Cardiac septum (tissue), 1 donor: ENCODE data around the gene PDGFC. TPM values are rescaled to one million over a fixed set of nuclear protein-coding genes. Genes with fewer than 3 reads are reported as not detected.

Experiments used
- DNase-seq: peaks from one replicate; pipeline ENCODE4 v3.0.0-alpha.2; 2020; ENCODE audit warnings: low spot score
- intact Hi-C: fragments of 100-400 bp; cut with DNase I; formaldehyde crosslinking; loops from one replicate; pipeline ENCODE4 v1.14.0; 2022
- long read RNA-seq: library from polyadenylated mRNA; unstranded; transcript quantifications from one replicate; pipeline ENCODE4 v2.0.0, GENCODE V29; 2021
- total RNA-seq: library from RNA; stranded (reverse); fragmentation: NEBNext Ultra II Directional; extraction: Animal tissue kit (Norgen Biotek cat#: 25700); gene quantifications from one replicate; pipeline ENCODE4 v1.2.1, GENCODE V29; 2021
- donor health status: DM: no; HTN: no; CAD: no.

The PDGFC gene
- total RNA-seq: 16.9 TPM
- long read RNA-seq, full-length matches to known transcripts: 16 of 22 reads
- long read RNA-seq, partial matches to known transcripts: 0 of 22 reads
- long read RNA-seq, other reads (novel, unspliced or antisense): 6 of 22 reads

GRCh38 chr4:156971676-156972378 is at the start of gene PDGFC:
TSS of gene PDGFC (minus strand) at chr4:156971799. CDS start at chr4:156970903, 896 bp downstream.
- intact Hi-C loops: loop anchor here (2.0 to 10.0 kb wide), 6 partner anchors 29 to 677 kb away; partner anchors contain the start of gene GLRB
- DNase-seq: peak; percentile 86

- no peak for DNase-seq
- intact Hi-C loops: no loop called here
These were observed 49.3 kb upstream of the PDGFC start for GRCh38 chr4:157020882-157021281.

GRCh38 chr4:157018920-157019490 is 47.4 kb upstream of the PDGFC start:
- no peak for DNase-seq
- intact Hi-C loops: no loop called here

- intact Hi-C loops: no loop called here
- no peak for DNase-seq
These were observed 43.3 kb upstream of the PDGFC start for GRCh38 chr4:157014621-157015591.

GRCh38 chr4:157013656-157014055 is 42.1 kb upstream of the PDGFC start:
- intact Hi-C loops: no loop called here

GRCh38 chr4:157012781-157013180 is 41.2 kb upstream of the PDGFC start:
- intact Hi-C loops: no loop called here
- DNase-seq: no peak

More at GRCh38 chr4:157013656-157014055, 42.1 kb upstream of the PDGFC start:
- DNase-seq: no peak

GRCh38 chr4:157012296-157012695 is 40.7 kb upstream of the PDGFC start:
- DNase-seq: no peak
- intact Hi-C loops: no loop called here

- intact Hi-C loops: no loop called here
- DNase-seq: no peak
These were observed 39.0 kb upstream of the PDGFC start for GRCh38 chr4:157010630-157011029.

GRCh38 chr4:157005831-157006230 is 34.2 kb upstream of the PDGFC start:
- intact Hi-C loops: loop anchor here (5.0 kb wide), 1 partner anchor 34 kb away; the partner anchor contains the start of gene PDGFC
- no peak for DNase-seq

GRCh38 chr4:157005193-157005592 is 33.6 kb upstream of the PDGFC start:
- DNase-seq: no peak
- intact Hi-C loops: loop anchor here (5.0 kb wide), 1 partner anchor 33 kb away; the partner anchor contains the start of gene PDGFC

GRCh38 chr4:157004279-157005161 is 32.9 kb upstream of the PDGFC start:
- intact Hi-C loops: loop anchor here (5.0 kb wide), 1 partner anchor 32 kb away; the partner anchor contains the start of gene PDGFC
- DNase-seq: no peak

GRCh38 chr4:156999175-156999517 is 27.5 kb upstream of the PDGFC start:
- intact Hi-C loops: no loop called here

GRCh38 chr4:156998500-156999174 is 27.0 kb upstream of the PDGFC start:
- intact Hi-C loops: no loop called here
- DNase-seq: no peak

More at GRCh38 chr4:156999175-156999517, 27.5 kb upstream of the PDGFC start:
- DNase-seq: no peak

- intact Hi-C loops: no loop called here
- no peak for DNase-seq
These were observed 21.3 kb upstream of the PDGFC start for GRCh38 chr4:156992943-156993342.

- intact Hi-C loops: no loop called here
- no peak for DNase-seq
These were observed 19.6 kb upstream of the PDGFC start for GRCh38 chr4:156991161-156991560.

- DNase-seq: no peak
- intact Hi-C loops: no loop called here
These were observed 11.8 kb upstream of the PDGFC start for GRCh38 chr4:156983366-156983765.

- DNase-seq: no peak
- intact Hi-C loops: no loop called here
These were observed 9.7 kb upstream of the PDGFC start for GRCh38 chr4:156981262-156981769.
